ENCODE results near the gene POMGNT1. TPM values are rescaled to one million over a fixed set of nuclear protein-coding genes. Genes with fewer than 3 reads are reported as not detected.

Gene POMGNT1
- total RNA-seq, 1 experiment from 2014 or later: 85.4 TPM

- CTCF ChIA-PET: interaction anchor here (0.6 to 2.4 kb wide), 5 partner anchors 10 to 598 kb away, joined by 3 to 10 read pairs (median 4); no protein-coding TSS in a partner anchor
- H3K36me3 Mint-ChIP-seq (ENCODE audit: insufficient read depth, unreplicated experiment): peaks cover 44% of the 10 kb centered on the region
- BruUV-seq (replicated peaks): no TSS peak
- TF ChIP-seq, protein P1, sequence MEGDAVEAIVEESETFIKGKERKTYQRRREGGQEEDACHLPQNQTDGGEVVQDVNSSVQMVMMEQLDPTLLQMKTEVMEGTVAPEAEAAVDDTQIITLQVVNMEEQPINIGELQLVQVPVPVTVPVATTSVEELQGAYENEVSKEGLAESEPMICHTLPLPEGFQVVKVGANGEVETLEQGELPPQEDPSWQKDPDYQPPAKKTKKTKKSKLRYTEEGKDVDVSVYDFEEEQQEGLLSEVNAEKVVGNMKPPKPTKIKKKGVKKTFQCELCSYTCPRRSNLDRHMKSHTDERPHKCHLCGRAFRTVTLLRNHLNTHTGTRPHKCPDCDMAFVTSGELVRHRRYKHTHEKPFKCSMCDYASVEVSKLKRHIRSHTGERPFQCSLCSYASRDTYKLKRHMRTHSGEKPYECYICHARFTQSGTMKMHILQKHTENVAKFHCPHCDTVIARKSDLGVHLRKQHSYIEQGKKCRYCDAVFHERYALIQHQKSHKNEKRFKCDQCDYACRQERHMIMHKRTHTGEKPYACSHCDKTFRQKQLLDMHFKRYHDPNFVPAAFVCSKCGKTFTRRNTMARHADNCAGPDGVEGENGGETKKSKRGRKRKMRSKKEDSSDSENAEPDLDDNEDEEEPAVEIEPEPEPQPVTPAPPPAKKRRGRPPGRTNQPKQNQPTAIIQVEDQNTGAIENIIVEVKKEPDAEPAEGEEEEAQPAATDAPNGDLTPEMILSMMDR (IDR thresholded peaks at IDR 0.05; ENCODE audit: unreplicated experiment): no peak
- no peaks in the 10 kb centered on the region for H3K27me3 Mint-ChIP-seq (ENCODE audit: insufficient read depth, unreplicated experiment)
- intact Hi-C loops (cut with micrococcal nuclease): no loop called here
- POLR2A ChIA-PET: interaction anchor here (1.1 to 2.3 kb wide), 3 partner anchors 10 to 36 kb away, joined by 3 to 8 read pairs (median 4); partner anchors contain the start of gene POMGNT1
- peaks cover 38% of the 10 kb centered on the region for H3K4me1 Mint-ChIP-seq (ENCODE audit: insufficient read depth, unreplicated experiment)
- no peak for DNase-seq (ENCODE audit: unreplicated experiment)
- no peaks in the 10 kb centered on the region for H3K9me3 Mint-ChIP-seq (ENCODE audit: unreplicated experiment)
- no peak overlapping the region for H3K4me3 Mint-ChIP-seq (ENCODE audit: unreplicated experiment)
- H3K27ac Mint-ChIP-seq (ENCODE audit: low read depth, unreplicated experiment): peak overlapping the region; percentile 84
Observed at GRCh38 chr1:46187106-46187869, 10.9 kb downstream of the POMGNT1 start.

GRCh38 chr1:46186076-46186475 lies 12.2 kb downstream of the POMGNT1 start:
- intact Hi-C loops (cut with micrococcal nuclease): no loop called here
- no peak for DNase-seq (ENCODE audit: unreplicated experiment)
- peak overlapping the region; percentile 93 for H3K27ac Mint-ChIP-seq (ENCODE audit: low read depth, unreplicated experiment)
- no peak overlapping the region for H3K4me3 Mint-ChIP-seq (ENCODE audit: unreplicated experiment)
- H3K36me3 Mint-ChIP-seq (ENCODE audit: insufficient read depth, unreplicated experiment): peaks cover 43% of the 10 kb centered on the region
- H3K27me3 Mint-ChIP-seq (ENCODE audit: insufficient read depth, unreplicated experiment): no peaks in the 10 kb centered on the region
- POLR2A ChIA-PET: interaction anchor here (6.6 kb wide), 1 partner anchor 10 kb away, joined by 125 read pairs; the partner anchor contains the start of gene POMGNT1
- peaks cover 38% of the 10 kb centered on the region for H3K4me1 Mint-ChIP-seq (ENCODE audit: insufficient read depth, unreplicated experiment)
- no peaks in the 10 kb centered on the region for H3K9me3 Mint-ChIP-seq (ENCODE audit: unreplicated experiment)
- TF ChIP-seq, protein P1 (IDR thresholded peaks at IDR 0.05; ENCODE audit: unreplicated experiment): no peak
- CTCF ChIA-PET: interaction anchor here (0.7 to 1.0 kb wide), 3 partner anchors 11 to 149 kb away, joined by 3 to 4 read pairs (median 4); no protein-coding TSS in a partner anchor
- no TSS peak for BruUV-seq (replicated peaks)

DNA sequence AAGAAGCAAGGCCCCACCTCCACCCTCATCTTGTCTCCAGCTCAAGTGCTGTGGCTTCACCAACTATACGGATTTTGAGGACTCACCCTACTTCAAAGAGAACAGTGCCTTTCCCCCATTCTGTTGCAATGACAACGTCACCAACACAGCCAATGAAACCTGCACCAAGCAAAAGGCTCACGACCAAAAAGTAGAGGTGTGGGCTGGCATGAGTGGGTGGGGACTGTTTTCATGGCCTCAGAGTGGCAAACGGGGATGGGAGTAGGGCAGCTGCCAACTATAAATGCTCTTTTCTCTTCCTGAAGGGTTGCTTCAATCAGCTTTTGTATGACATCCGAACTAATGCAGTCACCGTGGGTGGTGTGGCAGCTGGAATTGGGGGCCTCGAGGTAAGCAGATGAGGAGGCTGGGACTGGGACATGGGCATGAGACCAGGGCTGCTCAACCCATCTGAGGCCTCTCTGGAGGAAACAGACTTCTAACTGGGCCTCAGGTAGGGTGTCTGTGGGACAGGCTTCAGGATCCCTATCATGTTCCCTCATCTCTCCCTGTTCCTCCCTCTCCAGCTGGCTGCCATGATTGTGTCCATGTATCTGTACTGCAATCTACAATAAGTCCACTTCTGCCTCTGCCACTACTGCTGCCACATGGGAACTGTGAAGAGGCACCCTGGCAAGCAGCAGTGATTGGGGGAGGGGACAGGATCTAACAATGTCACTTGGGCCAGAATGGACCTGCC lies 13.1 kb downstream of the POMGNT1 start:
- Mint-ChIP-seq H3K36me3 (ENCODE audit: insufficient read depth, unreplicated experiment) (peaks cover 37% of the 10 kb centered on the region), H3K9me3 (ENCODE audit: unreplicated experiment) (no peaks in the 10 kb centered on the region), H3K27me3 (ENCODE audit: insufficient read depth, unreplicated experiment) (no peaks in the 10 kb centered on the region), H3K4me1 (ENCODE audit: insufficient read depth, unreplicated experiment) (peaks cover 38% of the 10 kb centered on the region), H3K27ac (ENCODE audit: low read depth, unreplicated experiment) (peak overlapping the region; percentile 93), H3K4me3 (ENCODE audit: unreplicated experiment) (no peak overlapping the region)
- TSS peak; percentile 50 for BruUV-seq (replicated peaks)
- no peak for DNase-seq (ENCODE audit: unreplicated experiment)
- CTCF ChIA-PET: interaction anchor here (0.9 to 11.5 kb wide), 3 partner anchors 36 to 147 kb away, joined by 4 to 266 read pairs (median 202); no protein-coding TSS in a partner anchor
- intact Hi-C loops (cut with micrococcal nuclease): loop anchor here (5.0 kb wide), 1 partner anchor 162 kb away; no protein-coding TSS in a partner anchor
- TF ChIP-seq, protein P1 (IDR thresholded peaks at IDR 0.05; ENCODE audit: unreplicated experiment): no peak
- POLR2A ChIA-PET: interaction anchor here (0.8 to 6.6 kb wide), 4 partner anchors 11 to 60 kb away, joined by 3 to 125 read pairs (median 30); partner anchors contain the start of gene POMGNT1
